ENCODE results near the gene KIF3B. TPM values are rescaled to one million over a fixed set of nuclear protein-coding genes. Genes with fewer than 3 reads are reported as not detected.
A peak's percentile ranks its signal among the peaks of the same experiment; 100 is the strongest.
"Not testable (repeated sequence)": the region's sequence is repeated elsewhere in the genome, so short reads cannot be mapped to it uniquely, and the experiment has no call there.

The KIF3B gene
- total RNA-seq, 6 experiments from 2014 or later, result 29.9 to 33.7 (median 31.9) TPM

DNA sequence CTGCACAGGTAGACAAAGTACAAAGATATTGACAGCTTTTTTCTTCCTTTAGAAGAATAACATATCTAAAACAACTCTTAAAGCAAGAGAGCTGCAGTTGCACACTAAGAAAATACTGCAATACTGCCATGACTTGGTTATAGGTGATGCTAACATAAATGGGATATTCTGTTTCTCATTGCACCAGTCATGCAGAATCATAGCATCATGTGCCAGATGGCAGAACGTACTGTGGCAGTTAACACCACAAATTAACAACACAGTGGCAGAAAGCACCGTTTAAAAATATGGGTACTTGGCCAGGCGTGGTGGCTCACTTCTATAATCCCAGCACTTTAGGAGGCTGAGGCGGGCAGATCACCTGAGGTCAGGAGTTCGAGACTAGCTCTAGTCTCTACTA, 88.1 kb downstream of the KIF3B start:
- no peak for DNase-seq
- Mint-ChIP-seq H3K27ac (no peak overlapping the region), H3K4me3 (no peak overlapping the region), H3K9me3 (no peaks in the 10 kb centered on the region), H3K36me3 (ENCODE audit: low read depth) (peaks cover 5% of the 10 kb centered on the region), H3K27me3 (ENCODE audit: insufficient read depth) (no peaks in the 10 kb centered on the region), H3K4me1 (ENCODE audit: low read depth) (peaks cover 71% of the 10 kb centered on the region)
- TF ChIP-seq, protein P1, sequence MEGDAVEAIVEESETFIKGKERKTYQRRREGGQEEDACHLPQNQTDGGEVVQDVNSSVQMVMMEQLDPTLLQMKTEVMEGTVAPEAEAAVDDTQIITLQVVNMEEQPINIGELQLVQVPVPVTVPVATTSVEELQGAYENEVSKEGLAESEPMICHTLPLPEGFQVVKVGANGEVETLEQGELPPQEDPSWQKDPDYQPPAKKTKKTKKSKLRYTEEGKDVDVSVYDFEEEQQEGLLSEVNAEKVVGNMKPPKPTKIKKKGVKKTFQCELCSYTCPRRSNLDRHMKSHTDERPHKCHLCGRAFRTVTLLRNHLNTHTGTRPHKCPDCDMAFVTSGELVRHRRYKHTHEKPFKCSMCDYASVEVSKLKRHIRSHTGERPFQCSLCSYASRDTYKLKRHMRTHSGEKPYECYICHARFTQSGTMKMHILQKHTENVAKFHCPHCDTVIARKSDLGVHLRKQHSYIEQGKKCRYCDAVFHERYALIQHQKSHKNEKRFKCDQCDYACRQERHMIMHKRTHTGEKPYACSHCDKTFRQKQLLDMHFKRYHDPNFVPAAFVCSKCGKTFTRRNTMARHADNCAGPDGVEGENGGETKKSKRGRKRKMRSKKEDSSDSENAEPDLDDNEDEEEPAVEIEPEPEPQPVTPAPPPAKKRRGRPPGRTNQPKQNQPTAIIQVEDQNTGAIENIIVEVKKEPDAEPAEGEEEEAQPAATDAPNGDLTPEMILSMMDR (IDR thresholded peaks at IDR 0.05), result no peak

DNA sequence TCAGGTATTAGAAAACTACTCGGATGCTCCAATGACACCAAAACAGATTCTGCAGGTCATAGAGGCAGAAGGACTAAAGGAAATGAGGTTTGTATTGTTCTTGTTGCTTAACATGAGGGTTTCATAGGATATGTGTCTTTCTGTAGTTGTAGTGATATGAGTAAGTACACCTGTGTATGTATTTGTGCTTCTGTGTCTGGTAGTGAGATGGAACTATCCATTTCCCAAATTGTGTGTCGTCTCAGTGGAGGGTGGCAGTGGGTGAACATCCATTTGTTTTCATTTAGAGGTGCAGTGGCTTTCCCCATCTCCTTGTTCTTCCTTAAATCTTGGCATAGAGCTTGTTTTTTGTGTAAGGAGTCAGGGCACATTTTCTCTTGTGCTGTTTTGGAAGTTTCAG, 88.9 kb downstream of the KIF3B start:
- Mint-ChIP-seq H3K4me1 (ENCODE audit: low read depth) (peaks cover 68% of the 10 kb centered on the region), H3K27me3 (ENCODE audit: insufficient read depth) (no peaks in the 10 kb centered on the region; the same call in 1 of the 2 replicates), H3K36me3 (ENCODE audit: low read depth) (peaks cover 3% of the 10 kb centered on the region; the same call in 1 of the 2 replicates), H3K9me3 (no peaks in the 10 kb centered on the region), H3K27ac (no peak overlapping the region), H3K4me3 (no peak overlapping the region)
- no peak for DNase-seq
- TF ChIP-seq, protein P1 (IDR thresholded peaks at IDR 0.05), result no peak

DNA sequence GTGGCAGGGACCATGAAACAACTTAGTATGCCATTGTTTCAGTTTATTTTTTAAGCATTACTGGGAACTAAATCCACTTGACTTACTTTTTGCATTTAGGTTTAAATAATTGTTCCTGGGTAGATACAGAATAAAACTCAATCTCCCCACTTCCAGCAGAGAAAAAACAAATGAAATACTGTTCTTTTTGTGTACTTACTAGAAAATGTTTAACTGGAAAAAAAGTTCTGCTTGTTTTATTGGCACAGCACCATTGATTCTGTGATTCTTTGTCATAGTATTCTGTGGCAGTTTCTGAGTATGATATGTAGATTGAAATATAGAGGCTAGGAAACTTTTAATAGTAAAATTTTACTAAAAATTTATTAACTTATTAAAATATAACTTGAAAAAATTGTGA, 90.9 kb downstream of the KIF3B start:
- Mint-ChIP-seq H3K9me3 (no peaks in the 10 kb centered on the region), H3K27me3 (ENCODE audit: insufficient read depth) (no peaks in the 10 kb centered on the region; the same call in 1 of the 2 replicates), H3K27ac (no peak overlapping the region), H3K4me3 (no peak overlapping the region), H3K4me1 (ENCODE audit: low read depth) (peaks cover 50% of the 10 kb centered on the region), H3K36me3 (ENCODE audit: low read depth) (peaks cover 3% of the 10 kb centered on the region; the same call in 1 of the 2 replicates)
- TF ChIP-seq, protein P1 (IDR thresholded peaks at IDR 0.05), result no peak
- DNase-seq, result no peak

DNA sequence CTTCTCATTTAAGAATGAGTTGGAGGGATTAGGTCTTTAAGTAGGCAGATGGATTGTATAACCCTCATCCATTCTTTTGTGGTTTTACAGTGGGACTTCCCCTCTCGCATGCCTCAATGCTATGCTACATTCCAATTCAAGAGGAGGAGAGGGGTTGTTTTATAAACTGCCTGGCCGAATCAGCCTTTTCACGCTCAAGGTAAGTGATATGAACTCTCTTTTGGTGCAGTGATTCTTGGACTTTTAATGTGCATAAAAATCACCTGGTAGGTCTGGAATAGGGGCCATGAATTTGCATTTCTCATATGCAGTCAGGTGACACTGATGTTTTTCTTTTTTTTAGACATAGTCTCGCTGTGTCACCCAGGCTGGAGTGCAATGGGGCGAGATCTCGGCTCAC, 91.5 kb downstream of the KIF3B start:
- Mint-ChIP-seq H3K9me3 (no peaks in the 10 kb centered on the region), H3K27ac (no peak overlapping the region), H3K36me3 (ENCODE audit: low read depth) (peaks cover 3% of the 10 kb centered on the region; the same call in 1 of the 2 replicates), H3K27me3 (ENCODE audit: insufficient read depth) (no peaks in the 10 kb centered on the region; the same call in 1 of the 2 replicates), H3K4me3 (no peak overlapping the region), H3K4me1 (ENCODE audit: low read depth) (peaks cover 44% of the 10 kb centered on the region)
- TF ChIP-seq, protein P1 (IDR thresholded peaks at IDR 0.05), result no peak
- DNase-seq, result no peak

DNA sequence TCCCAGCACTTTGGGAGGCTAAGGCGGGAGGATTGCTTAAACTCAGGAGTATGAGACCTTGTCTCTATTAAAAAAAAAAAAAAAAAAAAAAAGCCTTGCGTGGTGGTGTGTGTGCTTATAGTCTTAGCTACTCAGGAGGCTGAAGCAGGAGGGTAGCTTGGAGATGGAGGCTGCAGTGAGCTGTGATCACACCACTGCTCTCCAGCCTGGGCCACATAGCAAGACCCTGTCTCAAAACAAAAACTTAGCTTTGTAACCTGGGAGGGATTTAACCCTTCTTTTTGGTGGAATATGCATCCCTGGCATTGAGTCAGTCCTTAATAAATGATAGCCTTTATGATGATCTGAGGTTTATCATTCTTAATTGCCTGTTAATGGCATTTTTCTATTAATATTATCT, 93.4 kb downstream of the KIF3B start:
- no peaks in the 10 kb centered on the region; the same call in 1 of the 2 replicates for H3K27me3 Mint-ChIP-seq (ENCODE audit: insufficient read depth)
- TF ChIP-seq, protein P1 (IDR thresholded peaks at IDR 0.05), result no peak
- H3K36me3 Mint-ChIP-seq (ENCODE audit: low read depth), result peaks cover 3% of the 10 kb centered on the region; the same call in 1 of the 2 replicates
- H3K4me1 Mint-ChIP-seq (ENCODE audit: low read depth), result peaks cover 31% of the 10 kb centered on the region
- no peak for DNase-seq
- no peaks in the 10 kb centered on the region for H3K9me3 Mint-ChIP-seq
- H3K4me3 Mint-ChIP-seq, result no peak overlapping the region
- no peak overlapping the region for H3K27ac Mint-ChIP-seq

DNA sequence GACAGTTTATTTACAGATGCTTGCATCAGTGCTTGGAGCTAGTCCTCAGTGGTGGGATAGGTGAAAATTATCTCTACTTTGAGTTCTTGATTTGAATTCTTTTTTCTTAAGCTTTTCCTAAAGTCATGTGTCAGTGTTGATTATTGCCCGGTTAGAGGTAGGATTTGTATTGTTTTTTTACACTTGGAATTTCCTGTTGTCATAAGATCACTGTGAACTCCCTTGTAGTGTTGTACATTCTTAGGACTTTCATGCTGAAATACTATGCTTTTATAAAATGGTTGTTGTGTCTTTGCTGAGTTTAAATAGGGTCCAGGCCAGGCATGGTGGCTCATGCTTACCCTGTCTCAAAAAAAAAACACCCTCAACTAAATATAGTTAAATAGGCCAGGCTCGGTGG, 101.0 kb downstream of the KIF3B start:
- no peaks in the 10 kb centered on the region for H3K9me3 Mint-ChIP-seq
- TF ChIP-seq, protein P1 (IDR thresholded peaks at IDR 0.05), result no peak
- H3K27ac Mint-ChIP-seq, result peak overlapping the region; percentile 4; the same call in 1 of the 2 replicates
- no peak overlapping the region for H3K4me3 Mint-ChIP-seq
- peaks cover 11% of the 10 kb centered on the region for H3K4me1 Mint-ChIP-seq (ENCODE audit: low read depth)
- H3K36me3 Mint-ChIP-seq (ENCODE audit: low read depth), result peaks cover 5% of the 10 kb centered on the region
- no peak for DNase-seq
- no peaks in the 10 kb centered on the region for H3K27me3 Mint-ChIP-seq (ENCODE audit: insufficient read depth)

DNA sequence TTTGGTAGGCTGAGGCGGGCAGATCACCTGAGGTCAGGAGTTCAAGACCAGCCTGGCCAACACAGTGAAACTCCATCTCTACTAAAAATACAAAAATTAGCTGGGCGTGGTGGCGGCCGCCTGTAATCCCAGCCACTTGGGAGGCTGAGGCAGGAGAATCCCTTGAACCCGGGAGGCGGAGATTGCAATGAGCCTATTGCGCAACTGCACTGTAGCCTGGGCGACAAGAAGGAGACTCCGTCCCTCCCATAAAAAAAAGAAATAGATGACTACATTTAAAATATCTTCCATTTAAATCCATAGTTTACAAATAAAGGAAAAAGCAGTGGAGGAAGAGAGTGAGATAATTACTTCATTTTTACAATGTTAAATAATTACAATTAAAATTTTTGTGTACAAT, 102.6 kb downstream of the KIF3B start:
- peaks cover 20% of the 10 kb centered on the region for H3K4me1 Mint-ChIP-seq (ENCODE audit: low read depth)
- H3K36me3 Mint-ChIP-seq (ENCODE audit: low read depth); H3K4me3 Mint-ChIP-seq; H3K9me3 Mint-ChIP-seq; H3K27me3 Mint-ChIP-seq (ENCODE audit: insufficient read depth); H3K27ac Mint-ChIP-seq; DNase-seq: not testable (repeated sequence)
